Type B pancreatic cell (in vitro differentiated cells): Measurements from ENCODE around the gene NCOA1. TPM values are rescaled to one million over a fixed set of nuclear protein-coding genes. Genes with fewer than 3 reads are reported as not detected.
"Not testable (repeated sequence)": the region's sequence is repeated elsewhere in the genome, so short reads cannot be mapped to it uniquely, and the experiment has no call there.

ENCODE experiments used
- DNase-seq: peaks from one replicate; pipeline ENCODE4 v3.0.0; 2021; ENCODE audit warnings: mixed read lengths; ENCODE audit not compliant: unreplicated experiment; ENCODE audit errors: extremely low spot score
- H3K27ac Mint-ChIP-seq: 2 replicates; pipeline ENCODE4 v1.8.0; 2021; ENCODE audit warnings: mild to moderate bottlenecking, mixed read lengths
- H3K27me3 Mint-ChIP-seq: 2 replicates; pipeline ENCODE4 v1.8.0; 2021; ENCODE audit warnings: mixed read lengths
- H3K36me3 Mint-ChIP-seq: 2 replicates; pipeline ENCODE4 v1.8.0; 2021; ENCODE audit warnings: mixed read lengths
- H3K4me1 Mint-ChIP-seq: one replicate; pipeline ENCODE4 v1.8.0; 2021; ENCODE audit warnings: mixed read lengths; ENCODE audit not compliant: unreplicated experiment
- H3K4me3 Mint-ChIP-seq: 2 replicates; pipeline ENCODE4 v1.8.0; 2021; ENCODE audit warnings: mild to moderate bottlenecking, mixed read lengths
- H3K9me3 Mint-ChIP-seq: 2 replicates; pipeline ENCODE4 v1.8.0; 2021; ENCODE audit warnings: mixed read lengths
- total RNA-seq: library from RNA; stranded (reverse); gene quantifications from 2 replicates; pipeline ENCODE4 v1.2.1, GENCODE V29; 2021; ENCODE audit warnings: low replicate concordance
- TF ChIP-seq, protein P1 (sequence below): fragments of 200-600 bp; sonication (generic); conservative IDR thresholded peaks from 2 replicates; pipeline ENCODE4 v1.5.0; 2021; ENCODE audit warnings: antibody characterized with exemption, mild to moderate bottlenecking

NCOA1 gene
- total RNA-seq, 1 donor from 2014 or later = 23.8 TPM

DNA sequence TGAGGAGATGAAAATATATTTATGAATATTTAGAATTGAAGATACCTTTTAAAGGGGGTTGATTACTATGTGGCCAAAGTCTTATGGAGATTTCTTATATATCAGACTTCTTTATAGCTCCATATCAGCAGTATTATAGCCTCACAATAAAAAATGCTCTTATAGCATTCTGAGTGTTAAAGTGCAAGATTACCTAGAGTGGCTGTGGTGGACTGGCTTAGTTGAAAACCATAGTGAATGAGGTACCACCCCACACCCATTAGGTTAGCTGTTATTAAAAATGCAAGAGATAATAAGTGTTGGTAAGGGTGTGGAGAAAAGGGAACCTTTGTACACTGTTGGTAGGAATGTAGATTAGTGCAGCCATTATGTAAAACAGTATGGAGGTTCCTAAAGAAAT, 39.7 kb downstream of the NCOA1 start:
- peaks cover 3% of the 10 kb centered on the region for H3K4me1 Mint-ChIP-seq
- H3K9me3 Mint-ChIP-seq = peaks cover 5% of the 10 kb centered on the region
- TF ChIP-seq, protein P1, sequence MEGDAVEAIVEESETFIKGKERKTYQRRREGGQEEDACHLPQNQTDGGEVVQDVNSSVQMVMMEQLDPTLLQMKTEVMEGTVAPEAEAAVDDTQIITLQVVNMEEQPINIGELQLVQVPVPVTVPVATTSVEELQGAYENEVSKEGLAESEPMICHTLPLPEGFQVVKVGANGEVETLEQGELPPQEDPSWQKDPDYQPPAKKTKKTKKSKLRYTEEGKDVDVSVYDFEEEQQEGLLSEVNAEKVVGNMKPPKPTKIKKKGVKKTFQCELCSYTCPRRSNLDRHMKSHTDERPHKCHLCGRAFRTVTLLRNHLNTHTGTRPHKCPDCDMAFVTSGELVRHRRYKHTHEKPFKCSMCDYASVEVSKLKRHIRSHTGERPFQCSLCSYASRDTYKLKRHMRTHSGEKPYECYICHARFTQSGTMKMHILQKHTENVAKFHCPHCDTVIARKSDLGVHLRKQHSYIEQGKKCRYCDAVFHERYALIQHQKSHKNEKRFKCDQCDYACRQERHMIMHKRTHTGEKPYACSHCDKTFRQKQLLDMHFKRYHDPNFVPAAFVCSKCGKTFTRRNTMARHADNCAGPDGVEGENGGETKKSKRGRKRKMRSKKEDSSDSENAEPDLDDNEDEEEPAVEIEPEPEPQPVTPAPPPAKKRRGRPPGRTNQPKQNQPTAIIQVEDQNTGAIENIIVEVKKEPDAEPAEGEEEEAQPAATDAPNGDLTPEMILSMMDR = no peak
- peaks cover 11% of the 10 kb centered on the region for H3K36me3 Mint-ChIP-seq
- DNase-seq = no peak
- no peak overlapping the region for H3K4me3 Mint-ChIP-seq
- H3K27ac Mint-ChIP-seq = no peak overlapping the region
- no peaks in the 10 kb centered on the region for H3K27me3 Mint-ChIP-seq

DNA sequence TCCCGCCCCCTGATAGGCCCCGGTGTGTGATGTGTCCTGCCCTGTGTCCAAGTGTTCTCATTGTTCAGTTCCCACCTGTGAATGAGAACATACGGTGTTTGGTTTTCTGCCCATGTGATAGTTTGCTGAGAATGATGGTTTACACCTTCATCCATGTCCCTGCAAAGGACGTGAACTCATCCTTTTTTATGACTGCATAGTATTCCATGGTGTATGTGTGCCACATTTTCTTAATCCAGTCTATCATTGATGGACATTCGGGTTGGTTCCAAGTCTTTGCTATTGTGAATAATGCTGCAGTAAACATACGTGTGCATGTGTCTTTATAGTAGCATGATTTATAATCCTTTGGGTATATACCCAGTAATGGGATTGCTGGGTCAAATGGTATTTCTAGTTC, 40.6 kb downstream of the NCOA1 start:
- H3K9me3 Mint-ChIP-seq, H3K4me1 Mint-ChIP-seq: not testable (repeated sequence)

DNA sequence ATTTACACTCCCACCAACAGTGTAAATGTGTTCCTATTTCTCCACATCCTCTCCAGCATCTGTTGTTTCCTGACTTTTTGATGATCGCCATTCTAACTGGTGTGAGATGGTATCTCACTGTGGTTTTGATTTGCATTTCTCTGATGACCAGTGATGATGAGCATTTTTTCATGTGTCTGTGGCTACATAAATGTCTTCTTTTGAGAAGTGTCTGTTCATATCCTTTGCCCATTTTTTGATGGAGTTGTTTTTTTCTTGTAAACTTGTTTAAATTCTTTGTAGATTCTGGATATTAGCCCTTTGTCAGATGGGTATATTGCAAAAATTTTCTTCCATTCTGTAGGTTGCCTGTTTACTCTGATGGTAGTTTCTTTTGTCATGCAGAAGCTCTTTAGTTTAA, 41.0 kb downstream of the NCOA1 start:
- H3K27ac Mint-ChIP-seq, H3K4me3 Mint-ChIP-seq, DNase-seq, H3K9me3 Mint-ChIP-seq, H3K4me1 Mint-ChIP-seq, H3K27me3 Mint-ChIP-seq: not testable (repeated sequence)
- H3K36me3 Mint-ChIP-seq = peaks cover 11% of the 10 kb centered on the region

More for the DNA sequence above, 40.6 kb downstream of the NCOA1 start:
- not testable (repeated sequence) for H3K27ac Mint-ChIP-seq, H3K4me3 Mint-ChIP-seq, DNase-seq, H3K27me3 Mint-ChIP-seq
- H3K36me3 Mint-ChIP-seq = peaks cover 11% of the 10 kb centered on the region

DNA sequence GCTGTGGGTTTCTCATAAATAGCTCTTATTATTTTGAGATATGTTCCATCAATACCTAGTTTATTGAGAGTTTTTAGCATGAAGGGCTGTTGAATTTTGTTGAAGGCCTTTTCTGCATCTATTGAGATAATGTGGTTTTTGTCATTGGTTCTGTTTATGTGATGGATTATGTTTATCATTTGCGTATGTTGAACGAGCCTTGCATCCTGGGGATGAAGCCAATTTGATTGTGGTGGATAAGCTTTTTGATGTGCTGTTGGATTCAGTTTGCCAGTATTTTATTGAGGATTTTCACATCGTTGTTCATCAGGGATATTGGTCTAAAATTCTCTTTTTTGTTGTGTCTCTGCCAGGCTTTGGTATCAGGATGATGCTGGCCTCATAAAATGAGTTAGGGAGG, 42.5 kb downstream of the NCOA1 start:
- not testable (repeated sequence) for H3K36me3 Mint-ChIP-seq, H3K9me3 Mint-ChIP-seq, H3K4me3 Mint-ChIP-seq, H3K27me3 Mint-ChIP-seq, DNase-seq, H3K4me1 Mint-ChIP-seq, H3K27ac Mint-ChIP-seq

DNA sequence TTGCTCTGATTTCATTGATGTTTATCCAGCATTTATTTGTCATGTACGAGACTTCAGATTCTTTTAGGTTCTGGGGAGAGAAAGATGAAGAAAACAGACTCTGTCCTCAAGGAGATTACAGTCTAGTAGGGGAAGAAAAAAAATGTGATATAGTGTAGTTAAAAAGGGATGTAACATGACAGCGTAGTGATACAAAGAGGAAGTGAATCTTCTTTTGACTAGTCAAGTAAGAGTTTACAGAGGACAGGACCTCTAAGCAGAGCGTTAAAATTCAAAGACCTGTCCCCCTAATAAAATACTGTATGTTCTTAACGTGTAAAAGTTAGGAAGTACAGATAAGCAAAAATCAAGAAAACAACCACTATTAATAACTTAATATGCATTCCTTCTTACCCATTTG, 47.7 kb downstream of the NCOA1 start:
- Mint-ChIP-seq H3K27ac (no peak overlapping the region), H3K4me3 (no peak overlapping the region), H3K4me1 (peaks cover 4% of the 10 kb centered on the region), H3K36me3 (peaks cover 13% of the 10 kb centered on the region), H3K27me3 (no peaks in the 10 kb centered on the region), H3K9me3 (peaks cover 15% of the 10 kb centered on the region)
- DNase-seq = no peak
- TF ChIP-seq, protein P1 = no peak

DNA sequence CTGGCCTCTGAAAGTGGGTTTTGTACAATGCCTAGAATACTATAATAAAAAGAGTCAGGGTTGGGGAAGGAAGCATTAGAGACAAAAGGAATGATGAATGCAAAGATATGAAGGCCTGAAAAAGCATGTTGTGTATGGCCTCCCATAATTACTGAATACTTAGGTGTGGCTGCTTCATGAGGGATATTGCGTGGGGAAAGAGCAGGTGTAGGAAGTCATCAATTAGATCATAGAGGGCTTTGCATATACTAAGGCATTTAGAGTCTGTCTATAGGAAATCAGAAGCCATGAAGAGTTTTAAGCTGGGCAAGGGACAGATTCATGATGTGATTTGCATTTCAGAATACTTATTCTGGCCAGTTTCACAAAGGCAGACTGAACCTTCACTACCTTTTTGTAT, 48.2 kb downstream of the NCOA1 start:
- H3K4me1 Mint-ChIP-seq = peaks cover 4% of the 10 kb centered on the region
- no peak overlapping the region for H3K4me3 Mint-ChIP-seq
- no peak for DNase-seq
- H3K9me3 Mint-ChIP-seq = peaks cover 21% of the 10 kb centered on the region
- H3K36me3 Mint-ChIP-seq = peaks cover 18% of the 10 kb centered on the region
- no peaks in the 10 kb centered on the region for H3K27me3 Mint-ChIP-seq
- TF ChIP-seq, protein P1 = no peak
- no peak overlapping the region for H3K27ac Mint-ChIP-seq

DNA sequence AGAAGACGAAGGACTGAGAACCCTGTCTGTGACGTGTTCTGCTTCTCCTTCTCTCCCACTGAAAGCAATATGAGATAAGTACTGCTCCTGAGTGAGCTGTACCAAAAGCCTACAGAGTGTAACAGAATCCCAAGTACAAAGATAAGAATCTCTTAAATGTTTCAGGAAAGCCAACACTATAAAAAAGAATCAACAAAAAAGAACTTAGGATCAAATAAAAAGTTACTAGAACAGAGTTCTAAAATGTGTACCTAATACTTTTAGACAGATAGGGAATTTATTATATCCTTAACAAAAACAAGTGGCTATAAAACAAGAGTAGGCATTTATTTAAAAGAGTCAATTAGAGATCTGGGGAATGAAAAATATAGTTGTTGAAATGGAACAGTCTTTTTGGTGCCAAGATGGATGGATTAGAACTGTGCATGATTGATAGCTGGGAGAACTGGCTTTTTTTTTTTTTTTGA, 49.0 kb downstream of the NCOA1 start:
- peaks cover 4% of the 10 kb centered on the region for H3K4me1 Mint-ChIP-seq
- peaks cover 18% of the 10 kb centered on the region for H3K36me3 Mint-ChIP-seq
- no peak overlapping the region for H3K27ac Mint-ChIP-seq
- DNase-seq = no peak
- TF ChIP-seq, protein P1 = no peak
- no peaks in the 10 kb centered on the region for H3K27me3 Mint-ChIP-seq
- no peak overlapping the region for H3K4me3 Mint-ChIP-seq
- H3K9me3 Mint-ChIP-seq = peaks cover 21% of the 10 kb centered on the region
